K562 (cell line): ENCODE results near the gene CTIF. TPM values are rescaled to one million over a fixed set of nuclear protein-coding genes. Genes with fewer than 3 reads are reported as not detected.

ENCODE experiments used
- ATAC-seq: fragments of 200-7000 bp; cut with Tn5 transposase; 3 replicates; pipeline ENCODE4 v1.9.1; 2020; ENCODE audit warnings: moderate library complexity
- BruUV-seq: library from RNA; stranded (reverse); fragments of 400-500 nt; replicated peaks from 2 replicates; lab custom pipeline; 2021; lab: Mats Ljungman, UMichigan
- CTCF ChIA-PET: fragments of 300-600 bp; formaldehyde crosslinking; extraction: SDS; loops from one replicate; lab custom pipeline; 2021; ENCODE audit warnings: low intra/inter-chr PET ratio; lab: Yijun Ruan, JAX
- POLR2A ChIA-PET: fragments of 300-600, 350-650 bp; sonication (Branson Sonifier 250); formaldehyde crosslinking; extraction: SDS; loops from one replicate; lab custom pipeline; 2021; ENCODE audit warnings: antibody characterized with exemption, inconsistent platforms; lab: Yijun Ruan, JAX
- DNase-seq, 4 experiments: peaks; one replicate each; pipeline versions ENCODE4 v3.0.0 to v3.0.0-alpha.2; 2011 to 2018; ENCODE audit warnings: low spot score in 3 of 4, mixed read lengths in 3 of 4; ENCODE audit errors: extremely low read depth in 1 of 4
- FAIRE-seq: peaks from 2 replicates; lab custom pipeline; 2011; peaks lifted over from hg19 to GRCh38; lab: Jason Lieb, UNC
- H2AFZ ChIP-seq: 2 replicates; pipeline ENCODE4 v1.6.0; 2011; ENCODE audit warnings: low read depth, low read length, control low read depth, inconsistent platforms
- H3K27ac ChIP-seq: fragments of 200-600 bp; 3 replicates; pipeline ENCODE4 v1.8.0; 2011; ENCODE audit warnings: low read depth, mild to moderate bottlenecking, control low read depth, inconsistent platforms, low read length, moderate library complexity, mixed read lengths; ENCODE audit errors: extremely low read depth
- H3K27me3 ChIP-seq, 2 experiments: fragments of 300-600 bp in 1 of 2; 2 replicates in 1 of 2; 3 replicates in 1 of 2; pipeline versions ENCODE4 v1.6.0 to v1.8.0; 2011; ENCODE audit warnings: inconsistent platforms in 2 of 2, low read length in 2 of 2, mild to moderate bottlenecking in 1 of 2, mixed read lengths in 1 of 2, moderate library complexity in 1 of 2; ENCODE audit not compliant: control insufficient read depth in 2 of 2, insufficient read depth in 2 of 2
- H3K36me3 ChIP-seq: fragments of 300-600 bp; 3 replicates; pipeline ENCODE4 v1.8.0; 2011; ENCODE audit warnings: mild to moderate bottlenecking, low read length, inconsistent platforms; ENCODE audit not compliant: control insufficient read depth, insufficient read depth
- H3K4me1 ChIP-seq, 2 experiments: fragments of 200-600 bp in 1 of 2; replicated peaks in 1 of 2; 2 replicates in 1 of 2; 3 replicates in 1 of 2; pipeline versions ENCODE4 v1.5.1 to v1.8.0; 2011; ENCODE audit warnings: inconsistent platforms in 2 of 2, low read length in 2 of 2, mild to moderate bottlenecking in 1 of 2, mixed read lengths in 1 of 2, moderate library complexity in 1 of 2; ENCODE audit not compliant: control insufficient read depth in 2 of 2, insufficient read depth in 2 of 2
- H3K4me2 ChIP-seq: 2 replicates; pipeline ENCODE4 v1.6.1; 2011; ENCODE audit warnings: low read length, control low read depth, inconsistent platforms, mixed read lengths; ENCODE audit not compliant: insufficient read depth
- H3K4me3 ChIP-seq: fragments of 200-600 bp; sonication (generic), shearing (Covaris generic); 2 replicates; pipeline ENCODE4 v1.5.1; 2016; ENCODE audit warnings: control low read depth, inconsistent platforms
- H3K79me2 ChIP-seq: fragments of 200-600 bp; 3 replicates; pipeline ENCODE4 v1.8.0; 2011; ENCODE audit warnings: low read length, inconsistent platforms; ENCODE audit not compliant: control insufficient read depth, insufficient read depth
- H3K9ac ChIP-seq, 2 experiments: 2 replicates each; pipeline versions ENCODE4 v1.6.0 to v1.6.1; 2011; ENCODE audit warnings: low read depth in 2 of 2, low read length in 2 of 2, control low read depth in 1 of 2, inconsistent platforms in 1 of 2, mild to moderate bottlenecking in 1 of 2, mixed read lengths in 1 of 2; ENCODE audit not compliant: insufficient read depth in 1 of 2
- H3K9me1 ChIP-seq: one replicate; pipeline ENCODE4 v1.6.0; 2011; ENCODE audit warnings: inconsistent platforms, mild to moderate bottlenecking, low read length, moderate library complexity; ENCODE audit not compliant: control insufficient read depth, insufficient read depth
- H3K9me3 ChIP-seq: replicated peaks from 2 replicates; pipeline ENCODE4 v1.5.1; 2011; ENCODE audit warnings: low read depth, low read length, inconsistent platforms; ENCODE audit not compliant: control insufficient read depth, insufficient read depth
- H4K20me1 ChIP-seq: replicated peaks from 2 replicates; pipeline ENCODE4 v1.6.1; 2011; ENCODE audit warnings: low read length, inconsistent platforms, mixed read lengths; ENCODE audit not compliant: control insufficient read depth, insufficient read depth
- BHLHE40 ChIP-seq: IDR thresholded peaks from 2 replicates; pipeline ENCODE4 v1.6.1; 2011; ENCODE audit warnings: low read length, improper control_type of control experiment
- C11orf30 ChIP-seq: fragments of 450-650 bp; IDR thresholded peaks from 2 replicates; pipeline ENCODE4 v1.6.1; 2016; ENCODE audit warnings: low read depth, mild to moderate bottlenecking
- CREM ChIP-seq: IDR thresholded peaks from 2 replicates; pipeline ENCODE4 v1.6.1; 2014; ENCODE audit warnings: antibody characterized with exemption, low read depth
- FOSL1 ChIP-seq: fragments of 200-800 bp; sonication (Bioruptor generic); conservative IDR thresholded peaks from 2 replicates; pipeline ENCODE4 v1.6.1; 2016; ENCODE audit warnings: missing genetic modification characterization, missing compliant biosample characterization
- FOXA3 ChIP-seq, 2 experiments: fragments of 450-650 bp in 1 of 2; sonication (generic) in 1 of 2; formaldehyde crosslinking; IDR thresholded peaks in 1 of 2; conservative IDR thresholded peaks in 1 of 2; 2 replicates each; pipeline versions ENCODE4 v1.4.0 to v1.8.0; 2020 to 2022; ENCODE audit warnings: mild to moderate bottlenecking in 2 of 2, missing genetic modification reagents in 1 of 2
- MAX ChIP-seq: sonication (generic); formaldehyde crosslinking; IDR thresholded peaks from 2 replicates; pipeline ENCODE4 v1.9.0; 2022; ENCODE audit warnings: mild to moderate bottlenecking, missing genetic modification reagents
- POLR2AphosphoS5 ChIP-seq: IDR thresholded peaks from 2 replicates; pipeline ENCODE4 v1.6.1; 2011; ENCODE audit warnings: mild to moderate bottlenecking, low read depth, low read length, moderate library complexity; ENCODE audit not compliant: control insufficient read depth, insufficient read depth
- SAP30 ChIP-seq: fragments of 200-600 bp; sonication (generic); IDR thresholded peaks from 2 replicates; pipeline ENCODE4 v1.6.1; 2012; ENCODE audit warnings: borderline replicate concordance, low read depth, mild to moderate bottlenecking, moderate library complexity, low read length, control low read depth, inconsistent platforms; ENCODE audit not compliant: insufficient read depth, poor library complexity, severe bottlenecking
- SMARCA5 ChIP-seq: fragments of 450-650 bp; IDR thresholded peaks from 2 replicates; pipeline ENCODE4 v1.6.1; 2016
- SPI1 ChIP-seq: IDR thresholded peaks from 2 replicates; pipeline ENCODE4 v1.6.1; 2011; ENCODE audit warnings: low read depth, low read length, control low read depth, borderline replicate concordance
- ZBTB7A ChIP-seq: IDR thresholded peaks from 2 replicates; pipeline ENCODE4 v1.6.1; 2011; ENCODE audit warnings: low read depth, mild to moderate bottlenecking, low read length, moderate library complexity, borderline replicate concordance; ENCODE audit not compliant: control insufficient read depth
- WGBS: fragments of 100-300 bp; shearing (Covaris generic); methylation state at CpG from one replicate; pipeline ENCODE4 v1.1.6; 2016; ENCODE audit warnings: low coverage, mixed read lengths; ENCODE audit not compliant: insufficient coverage; ENCODE audit errors: missing lambda C conversion rate; 5-methylcytosine and 5-hydroxymethylcytosine counted together
- in situ Hi-C: fragments of 300-500 bp; cut with MboI; formaldehyde crosslinking; loops from 4 replicates; pipeline ENCODE4 v1.15.0; 2018; ENCODE audit warnings: inconsistent platforms, mixed read lengths
- intact Hi-C: fragments of 100-400 bp; cut with micrococcal nuclease; formaldehyde crosslinking; loops from 2 replicates; pipeline ENCODE4 v1.14.2; 2022
- polyA plus RNA-seq, 8 experiments: library from polyadenylated mRNA; depleted of rRNA in 4 of 8; stranded (reverse) in 5 of 8; unstranded in 3 of 8; fragments of >200 nt; fragmentation: Nextera tagmentation in 2 of 8; fragmentation: Illumina TruSeq in 1 of 8; extraction: Ambion mirVana in 2 of 8; extraction: Trizol in 1 of 8; gene quantifications; 2 replicates each; pipeline versions ENCODE4 v1.2.1 to v1.2.3, GENCODE V29; 2011 to 2014; ENCODE audit warnings: inconsistent platforms in 1 of 8, missing spikeins in 1 of 8
- total RNA-seq, 7 experiments: library from RNA; depleted of rRNA in 6 of 7; stranded (reverse); fragments of >200 nt in 6 of 7; fragmentation: Illumina TruSeq in 2 of 7; extraction: Trizol in 2 of 7; gene quantifications; 2 replicates each; pipeline versions ENCODE4 v1.2.1 to v1.2.3, GENCODE V29; 2011 to 2021; ENCODE audit warnings: low replicate concordance in 1 of 7
- TF ChIP-seq, protein P1 (sequence below), 3 experiments: fragments of 200-800 bp in 1 of 3; fragments of 250-450 bp in 1 of 3; fragments of 450-650 bp in 1 of 3; sonication (Bioruptor Pico) in 1 of 3; sonication (Bioruptor generic) in 1 of 3; formaldehyde crosslinking in 1 of 3; IDR thresholded peaks; 2 replicates each; pipeline versions ENCODE4 v1.6.1 to v1.8.0; 2016 to 2022; ENCODE audit warnings: mild to moderate bottlenecking in 2 of 3, missing genetic modification characterization in 2 of 3, missing compliant biosample characterization in 1 of 3, moderate library complexity in 1 of 3

CTIF gene
- total and polyA plus RNA-seq, 9 of the 15 experiments (the other 6 are each of a cell fraction or from before 2014, with no cell fraction given): 0.17 to 11.5 (median 2.2) TPM

DNA sequence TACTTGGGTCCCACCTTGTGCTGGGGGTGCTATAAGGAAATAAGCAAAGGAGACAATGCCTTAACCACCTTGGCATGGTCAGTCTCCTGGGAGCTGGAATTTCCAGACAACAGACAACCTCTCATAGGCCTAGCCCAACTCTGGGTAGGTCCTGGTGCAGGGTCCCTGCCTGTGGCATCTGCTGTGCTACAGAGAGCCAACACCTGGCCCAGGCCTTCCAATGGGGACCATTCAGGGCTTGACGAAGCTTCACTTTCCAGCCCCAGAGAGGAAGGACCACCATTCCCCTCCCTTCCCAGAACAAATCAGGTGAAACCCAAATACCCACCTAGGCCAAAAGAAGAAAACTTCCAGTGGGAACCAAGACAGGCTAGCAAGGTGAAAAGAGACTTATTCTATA, 329.1 kb downstream of the CTIF start (continued):
- TF ChIP-seq, protein P1, sequence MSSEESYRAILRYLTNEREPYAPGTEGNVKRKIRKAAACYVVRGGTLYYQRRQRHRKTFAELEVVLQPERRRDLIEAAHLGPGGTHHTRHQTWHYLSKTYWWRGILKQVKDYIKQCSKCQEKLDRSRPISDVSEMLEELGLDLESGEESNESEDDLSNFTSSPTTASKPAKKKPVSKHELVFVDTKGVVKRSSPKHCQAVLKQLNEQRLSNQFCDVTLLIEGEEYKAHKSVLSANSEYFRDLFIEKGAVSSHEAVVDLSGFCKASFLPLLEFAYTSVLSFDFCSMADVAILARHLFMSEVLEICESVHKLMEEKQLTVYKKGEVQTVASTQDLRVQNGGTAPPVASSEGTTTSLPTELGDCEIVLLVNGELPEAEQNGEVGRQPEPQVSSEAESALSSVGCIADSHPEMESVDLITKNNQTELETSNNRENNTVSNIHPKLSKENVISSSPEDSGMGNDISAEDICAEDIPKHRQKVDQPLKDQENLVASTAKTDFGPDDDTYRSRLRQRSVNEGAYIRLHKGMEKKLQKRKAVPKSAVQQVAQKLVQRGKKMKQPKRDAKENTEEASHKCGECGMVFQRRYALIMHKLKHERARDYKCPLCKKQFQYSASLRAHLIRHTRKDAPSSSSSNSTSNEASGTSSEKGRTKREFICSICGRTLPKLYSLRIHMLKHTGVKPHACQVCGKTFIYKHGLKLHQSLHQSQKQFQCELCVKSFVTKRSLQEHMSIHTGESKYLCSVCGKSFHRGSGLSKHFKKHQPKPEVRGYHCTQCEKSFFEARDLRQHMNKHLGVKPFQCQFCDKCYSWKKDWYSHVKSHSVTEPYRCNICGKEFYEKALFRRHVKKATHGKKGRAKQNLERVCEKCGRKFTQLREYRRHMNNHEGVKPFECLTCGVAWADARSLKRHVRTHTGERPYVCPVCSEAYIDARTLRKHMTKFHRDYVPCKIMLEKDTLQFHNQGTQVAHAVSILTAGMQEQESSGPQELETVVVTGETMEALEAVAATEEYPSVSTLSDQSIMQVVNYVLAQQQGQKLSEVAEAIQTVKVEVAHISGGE (CRISPR knock-in tag; IDR thresholded peaks at IDR 0.05): no peak
- TF ChIP-seq POLR2AphosphoS5 (no peak), FOXA3 (CRISPR knock-in tag; conservative IDR thresholded peaks at IDR 0.05 in 1 of 2, IDR thresholded peaks at IDR 0.05 in 1 of 2) (no peak)

GRCh38 chr18:48868468-48869466, 329.9 kb downstream of the CTIF start:
- no peak overlapping the region for H3K4me2 ChIP-seq
- H3K27me3 ChIP-seq: no peaks in the 10 kb centered on the region
- H4K20me1 ChIP-seq: no peaks in the 10 kb centered on the region
- H3K9me3 ChIP-seq: no peaks in the 10 kb centered on the region
- intact Hi-C loops (no loop called here), in situ Hi-C loops (no loop called here)
- BruUV-seq: no TSS peak
- CTCF ChIA-PET: no interaction called here
- no peak overlapping the region for H2AFZ ChIP-seq
- no peaks in the 10 kb centered on the region for H3K9me1 ChIP-seq
- no peak overlapping the region for H3K27ac ChIP-seq
- DNase-seq (no peak), ATAC-seq (peak; percentile 51), FAIRE-seq (no peak)
- H3K36me3 ChIP-seq: no peaks in the 10 kb centered on the region
- 18% methylated on average over 13 of the region's 14 CpGs for WGBS
- no peak overlapping the region for H3K9ac ChIP-seq
- H3K4me3 ChIP-seq: no peak overlapping the region
- peaks cover 14 to 19% of the 10 kb centered on the region in 2 experiments for H3K4me1 ChIP-seq
- POLR2A ChIA-PET: interaction anchor here (1.5 kb wide), 1 partner anchor 13 kb away, joined by 5 read pairs; no protein-coding TSS in a partner anchor
- no peaks in the 10 kb centered on the region for H3K79me2 ChIP-seq
- TF ChIP-seq SMARCA5 (peak; percentile 49; the same call in 1 of the 2 replicates), BHLHE40 (peak; percentile 80), SPI1 (peak; percentile 93), CREM (peak; percentile 46), MAX (CRISPR knock-in tag) (peak; percentile 63; the same call in 1 of the 2 replicates), C11orf30 (0 out of 2 replicates have a peak, but pooled peaks have one; percentile 20), FOSL1 (tag) (peak; percentile 22; the same call in 1 of the 2 replicates), SAP30 (no peak), ZBTB7A (peak; percentile 29; the same call in 1 of the 2 replicates)
